IPS-NIHi11 (cell line): ENCODE measurements around the gene FKBP6.
A peak's percentile ranks its signal among the peaks of the same experiment; 100 is the strongest.
"Not testable (repeated sequence)": the region's sequence is repeated elsewhere in the genome, so short reads cannot be mapped to it uniquely, and the experiment has no call there.

Experiments
- DNase-seq: peaks from one replicate; pipeline ENCODE4 v3.0.0; 2012; ENCODE audit warnings: mixed read lengths, low spot score

FKBP6 gene

GRCh38 chr7:73324081-73324845, 3.7 kb upstream of the FKBP6 start:
- peak; percentile 90 for DNase-seq

GRCh38 chr7:73325424-73325823, 2.5 kb upstream of the FKBP6 start:
- DNase-seq = not testable (repeated sequence)

GRCh38 chr7:73327449-73327848, 512 bp upstream of the FKBP6 start:
- DNase-seq = not testable (repeated sequence)

GRCh38 chr7:73328696-73329095, 735 bp downstream of the FKBP6 start:
- no peak for DNase-seq

GRCh38 chr7:73329861-73330581, 2.1 kb downstream of the FKBP6 start:
- no peak for DNase-seq

GRCh38 chr7:73330772-73331171, 2.8 kb downstream of the FKBP6 start:
- peak; percentile 10 for DNase-seq

- no peak for DNase-seq
These were observed 4.5 kb downstream of the FKBP6 start for GRCh38 chr7:73332447-73332846.

- DNase-seq = no peak
These were observed 10.4 kb downstream of the FKBP6 start for GRCh38 chr7:73338321-73338720.

GRCh38 chr7:73340514-73340913, 12.6 kb downstream of the FKBP6 start:
- peak; percentile 37 for DNase-seq

- peak; percentile 12 for DNase-seq
These were observed 13.9 kb downstream of the FKBP6 start for GRCh38 chr7:73341877-73342276.

- DNase-seq = peak; percentile 75
These were observed 14.7 kb downstream of the FKBP6 start for GRCh38 chr7:73342645-73343044.

- no peak for DNase-seq
These were observed 15.9 kb downstream of the FKBP6 start for GRCh38 chr7:73343671-73344380.

GRCh38 chr7:73345538-73345937, 17.6 kb downstream of the FKBP6 start:
- DNase-seq = no peak

GRCh38 chr7:73345951-73346350, 18.0 kb downstream of the FKBP6 start:
- DNase-seq = peak; percentile 14

- DNase-seq = no peak
These were observed 21.8 kb downstream of the FKBP6 start for GRCh38 chr7:73349763-73350162.

GRCh38 chr7:73350306-73351068, 22.5 kb downstream of the FKBP6 start:
- no peak for DNase-seq

GRCh38 chr7:73351447-73352167, 23.6 kb downstream of the FKBP6 start:
- DNase-seq = peak; percentile 14

GRCh38 chr7:73352784-73353183, 24.8 kb downstream of the FKBP6 start:
- DNase-seq = no peak

- no peak for DNase-seq
These were observed 25.3 kb downstream of the FKBP6 start for GRCh38 chr7:73353243-73353642.

GRCh38 chr7:73354196-73354595, 26.2 kb downstream of the FKBP6 start:
- no peak for DNase-seq

- DNase-seq = peak; percentile 29
These were observed 26.9 kb downstream of the FKBP6 start for GRCh38 chr7:73354821-73355220.
